Omental fat pad (tissue), 4 donors: ENCODE results near the gene TENT4A. TPM values are rescaled to one million over a fixed set of nuclear protein-coding genes. Genes with fewer than 3 reads are reported as not detected.

Experiments
- ATAC-seq: fragments of 150-250 bp; one replicate; pipeline ENCODE4 v1.9.1; 2016; ENCODE audit warnings: mild to moderate bottlenecking, moderate library complexity; ENCODE audit not compliant: low FRiP score
- DNase-seq: peaks from one replicate; pipeline ENCODE4 v3.0.0-alpha.2; 2019; ENCODE audit warnings: low spot score
- CTCF ChIP-seq, 3 donors: fragments of 450-650 bp; IDR thresholded peaks; one replicate each; pipeline ENCODE4 v1.5.1; 2016 to 2017; ENCODE audit warnings: antibody characterized with exemption in 3 of 3, mild to moderate bottlenecking in 3 of 3, moderate library complexity in 2 of 3
- total RNA-seq, 4 donors: library from RNA; depleted of rRNA; stranded (reverse); fragments of >200 nt; gene quantifications; one replicate each; pipeline ENCODE4 v1.1.0, GENCODE V29; 2016

The TENT4A gene
- total RNA-seq, 4 donors from 2014 or later: 25.1 to 40.1 (median 31.1) TPM

GRCh38 chr5:6716629-6717149 lies 3.5 kb downstream of the TENT4A start:
- TF ChIP-seq CTCF (IDR thresholded peaks at IDR 0.05): no peak
- ATAC-seq (no peak), DNase-seq (no peak)

- TF ChIP-seq CTCF (IDR thresholded peaks at IDR 0.05): no peak
- DNase-seq: no peak
- no peak for ATAC-seq
These were observed 4.0 kb downstream of the TENT4A start for GRCh38 chr5:6717247-6717646.

- ATAC-seq (no peak), DNase-seq (no peak)
- no peak for TF ChIP-seq CTCF (IDR thresholded peaks at IDR 0.05)
These were observed 4.5 kb downstream of the TENT4A start for GRCh38 chr5:6717687-6718086.

GRCh38 chr5:6718161-6718681 lies 5.0 kb downstream of the TENT4A start:
- no peak for DNase-seq
- no peak for ATAC-seq
- no peak for TF ChIP-seq CTCF (IDR thresholded peaks at IDR 0.05)

GRCh38 chr5:6718718-6719117 lies 5.5 kb downstream of the TENT4A start:
- no peak for TF ChIP-seq CTCF (IDR thresholded peaks at IDR 0.05)
- ATAC-seq (no peak), DNase-seq (no peak)

- DNase-seq: no peak
- no peak for ATAC-seq
These were observed 6.2 kb downstream of the TENT4A start for GRCh38 chr5:6719417-6719816.

More at GRCh38 chr5:6719417-6719816, 6.2 kb downstream of the TENT4A start:
- TF ChIP-seq CTCF (IDR thresholded peaks at IDR 0.05): no peak
